A673 (cell line): Measurements from ENCODE around the gene NFATC2. TPM values are rescaled to one million over a fixed set of nuclear protein-coding genes. Genes with fewer than 3 reads are reported as not detected.

Experiments used
- BruUV-seq: library from RNA; stranded (reverse); fragments of 400-500 nt; replicated peaks from 2 replicates; lab custom pipeline; 2021; lab: Mats Ljungman, UMichigan
- CTCF ChIA-PET: fragments of 300-600 bp; sonication (Branson Sonifier 250); formaldehyde crosslinking; loops from one replicate; lab custom pipeline; 2022; ENCODE audit warnings: antibody characterized with exemption; lab: Charles Lee
- POLR2A ChIA-PET: fragments of 300-600 bp; sonication (Branson Sonifier 250); formaldehyde crosslinking; loops from one replicate; lab custom pipeline; 2022; ENCODE audit warnings: antibody characterized with exemption; ENCODE audit not compliant: low non-redundant PET; lab: Charles Lee
- DNase-seq: peaks from one replicate; pipeline ENCODE4 v3.0.0-alpha.2; 2015; ENCODE audit warnings: low spot score
- H3K27ac ChIP-seq: fragments of 200-600 bp; sonication (generic); 2 replicates; pipeline ENCODE4 v1.5.1; 2016; ENCODE audit warnings: mixed run types, low read depth, mild to moderate bottlenecking, mixed read lengths, antibody characterized with exemption, low read length; ENCODE audit not compliant: poor library complexity, severe bottlenecking
- H3K27me3 ChIP-seq: fragments of 200-600 bp; sonication (generic); replicated peaks from 2 replicates; pipeline ENCODE4 v1.6.1; 2017; ENCODE audit warnings: mixed run types, low read depth, mild to moderate bottlenecking, mixed read lengths, antibody characterized with exemption, low read length; ENCODE audit not compliant: insufficient read depth, poor library complexity
- H3K36me3 ChIP-seq: fragments of 200-600 bp; sonication (generic); 2 replicates; pipeline ENCODE4 v1.6.1; 2016; ENCODE audit warnings: mixed run types, mild to moderate bottlenecking, mixed read lengths, antibody characterized with exemption, low read length; ENCODE audit not compliant: insufficient read depth, poor library complexity, severe bottlenecking
- H3K4me1 ChIP-seq: fragments of 200-600 bp; sonication (generic); 2 replicates; pipeline ENCODE4 v1.6.1; 2017; ENCODE audit warnings: mixed run types, mild to moderate bottlenecking, mixed read lengths, antibody characterized with exemption, low read length; ENCODE audit not compliant: insufficient read depth, poor library complexity, severe bottlenecking
- H3K4me3 ChIP-seq: fragments of 200-600 bp; sonication (generic); 2 replicates; pipeline ENCODE4 v1.5.1; 2016; ENCODE audit warnings: low read depth, mixed run types, mild to moderate bottlenecking, mixed read lengths, low read length; ENCODE audit not compliant: poor library complexity, severe bottlenecking
- H3K9me3 ChIP-seq: fragments of 200-600 bp; sonication (generic); 2 replicates; pipeline ENCODE4 v1.6.1; 2016; ENCODE audit warnings: mixed run types, low read depth, mild to moderate bottlenecking, mixed read lengths, antibody characterized with exemption, low read length; ENCODE audit not compliant: poor library complexity, severe bottlenecking
- CTCF ChIP-seq: fragments of 300-800, 200-600 bp; sonication (generic); conservative IDR thresholded peaks from 2 replicates; pipeline ENCODE4 v1.5.1; 2017; ENCODE audit warnings: low read depth, mild to moderate bottlenecking, antibody characterized with exemption, low read length, moderate library complexity, mixed read lengths
- EZH2 ChIP-seq: fragments of 200-600 bp; sonication (generic); IDR thresholded peaks from 2 replicates; pipeline ENCODE4 v1.6.1; 2017; ENCODE audit warnings: borderline replicate concordance, low read depth, mild to moderate bottlenecking, mixed read lengths, antibody characterized with exemption, low read length; ENCODE audit not compliant: poor library complexity, severe bottlenecking
- intact Hi-C: fragments of 100-400 bp; cut with micrococcal nuclease; formaldehyde crosslinking; loops from one replicate; pipeline ENCODE4 v1.10.0; 2022; ENCODE audit not compliant: unreplicated experiment
- total RNA-seq: library from RNA; stranded (reverse); gene quantifications from 2 replicates; pipeline ENCODE4 v1.2.3, GENCODE V29; 2021

NFATC2 gene
- total RNA-seq, 1 experiment from 2014 or later, result 0.64 TPM

DNA sequence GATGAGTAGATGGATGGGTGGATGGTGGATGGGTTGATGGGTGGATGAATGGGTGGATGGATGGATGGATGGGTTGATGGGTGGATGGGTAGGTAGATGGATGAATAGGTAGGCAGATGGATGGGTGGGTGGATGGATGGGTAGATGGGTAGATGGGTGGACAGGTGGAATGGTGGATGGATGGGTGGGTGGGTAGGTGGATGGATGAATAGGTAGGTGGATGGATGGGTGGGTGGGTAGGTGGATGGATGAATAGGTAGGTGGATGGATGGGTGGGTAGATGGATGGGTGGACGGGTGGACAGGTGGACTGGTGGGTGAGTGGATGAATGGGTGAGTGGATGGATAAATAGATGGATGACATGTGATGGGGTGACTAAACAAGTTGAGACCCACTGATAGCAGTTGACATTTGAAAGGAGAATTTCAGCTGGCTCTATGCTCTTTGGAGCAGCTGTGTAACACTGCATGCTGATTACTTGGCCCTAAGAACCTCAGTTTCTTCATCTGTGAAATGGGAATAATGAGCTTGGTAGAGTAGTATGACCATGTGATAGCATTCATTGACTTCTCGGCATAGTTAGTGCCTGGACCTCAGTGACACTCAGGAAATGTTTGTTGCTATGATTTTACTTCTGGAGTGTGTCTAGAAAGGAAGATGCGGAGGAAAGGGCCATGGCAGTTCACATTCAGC is 184.3 kb downstream of the NFATC2 start:
- ChIA-PET POLR2A (interaction anchor here (0.6 kb wide), 1 partner anchor 277 kb away, joined by 9 read pairs; no protein-coding TSS in a partner anchor), CTCF (no interaction called here)
- Histone ChIP-seq H3K4me1 (no peaks in the 10 kb centered on the region), H3K27me3 (no peaks in the 10 kb centered on the region), H3K36me3 (no peaks in the 10 kb centered on the region), H3K27ac (no peak overlapping the region), H3K9me3 (peaks cover 5% of the 10 kb centered on the region), H3K4me3 (no peak overlapping the region)
- no TSS peak for BruUV-seq
- intact Hi-C loops, result no loop called here
- DNase-seq, result no peak
- no peak for TF ChIP-seq CTCF
- TF ChIP-seq EZH2, result no peak

GRCh38 chr20:51357543-51357942 is 185.0 kb downstream of the NFATC2 start:
- no peak for TF ChIP-seq EZH2
- no peak for TF ChIP-seq CTCF
- intact Hi-C loops, result no loop called here
- H3K4me1 ChIP-seq, result no peaks in the 10 kb centered on the region

GRCh38 chr20:51356871-51357270 is 185.6 kb downstream of the NFATC2 start:
- Histone ChIP-seq H3K4me3 (no peak overlapping the region), H3K36me3 (no peaks in the 10 kb centered on the region), H3K27me3 (no peaks in the 10 kb centered on the region), H3K9me3 (no peaks in the 10 kb centered on the region), H3K4me1 (no peaks in the 10 kb centered on the region), H3K27ac (no peak overlapping the region)
- POLR2A ChIA-PET, result no interaction called here
- no peak for TF ChIP-seq CTCF
- TF ChIP-seq EZH2, result no peak
- DNase-seq, result no peak
- CTCF ChIA-PET, result no interaction called here
- BruUV-seq, result no TSS peak
- intact Hi-C loops, result no loop called here

More at GRCh38 chr20:51357543-51357942, 185.0 kb downstream of the NFATC2 start:
- CTCF ChIA-PET, result no interaction called here
- Histone ChIP-seq H3K36me3 (no peaks in the 10 kb centered on the region), H3K27me3 (no peaks in the 10 kb centered on the region), H3K9me3 (no peaks in the 10 kb centered on the region), H3K4me3 (no peak overlapping the region), H3K27ac (no peak overlapping the region)
- no peak for DNase-seq
- no TSS peak for BruUV-seq
- POLR2A ChIA-PET, result no interaction called here
